ENCODE measurements around the gene ASB1. TPM values are rescaled to one million over a fixed set of nuclear protein-coding genes. Genes with fewer than 3 reads are reported as not detected.
A peak's percentile ranks its signal among the peaks of the same experiment; 100 is the strongest.

Gene ASB1
- total RNA-seq, 8 experiments from 2014 or later = 12.1 to 50.2 (median 20.0) TPM

DNA sequence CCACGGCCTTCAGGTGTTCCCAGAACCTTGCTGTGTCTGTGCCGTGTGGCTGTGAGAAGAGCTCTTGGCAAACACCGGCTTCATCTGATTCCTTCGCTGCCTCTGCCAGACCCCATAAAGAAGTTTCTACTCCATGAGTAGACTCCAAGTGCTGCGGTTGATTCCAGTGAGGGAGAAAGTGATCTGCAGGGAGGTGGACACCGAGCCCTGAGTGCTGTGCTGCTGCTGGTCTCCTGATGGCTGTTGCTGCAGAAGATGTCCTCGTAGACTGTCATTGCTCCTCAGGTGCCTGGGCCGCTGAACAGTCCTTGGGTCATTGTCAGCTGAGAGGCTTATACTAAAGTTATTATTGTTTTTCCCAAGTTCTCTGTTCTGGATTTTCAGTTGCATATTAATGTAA is 19.6 kb downstream of the ASB1 start:
- Histone ChIP-seq H3K27ac (no peak overlapping the region), H3K4me1 (replicated peaks in 1 of 2) (peaks cover 4% of the 10 kb centered on the region in 2 donors), H3K4me3 (no peak overlapping the region)
- no peak for ATAC-seq (replicated peaks in 6 of 8)
- in situ Hi-C loops (cut with MboI; ENCODE audit: low pct_unique_long_range_greater_than_20kb in 2 of 9, low sequenced_read_pairs in 9 of 9, unreplicated experiment in 9 of 9) = no loop called here
- 69 to 100% (median 92%) methylated on average over 1 to 8 of the region's 8 CpGs; no CpG with 5 or more reads in 1 of the 10 experiments for WGBS, 10 experiments

DNA sequence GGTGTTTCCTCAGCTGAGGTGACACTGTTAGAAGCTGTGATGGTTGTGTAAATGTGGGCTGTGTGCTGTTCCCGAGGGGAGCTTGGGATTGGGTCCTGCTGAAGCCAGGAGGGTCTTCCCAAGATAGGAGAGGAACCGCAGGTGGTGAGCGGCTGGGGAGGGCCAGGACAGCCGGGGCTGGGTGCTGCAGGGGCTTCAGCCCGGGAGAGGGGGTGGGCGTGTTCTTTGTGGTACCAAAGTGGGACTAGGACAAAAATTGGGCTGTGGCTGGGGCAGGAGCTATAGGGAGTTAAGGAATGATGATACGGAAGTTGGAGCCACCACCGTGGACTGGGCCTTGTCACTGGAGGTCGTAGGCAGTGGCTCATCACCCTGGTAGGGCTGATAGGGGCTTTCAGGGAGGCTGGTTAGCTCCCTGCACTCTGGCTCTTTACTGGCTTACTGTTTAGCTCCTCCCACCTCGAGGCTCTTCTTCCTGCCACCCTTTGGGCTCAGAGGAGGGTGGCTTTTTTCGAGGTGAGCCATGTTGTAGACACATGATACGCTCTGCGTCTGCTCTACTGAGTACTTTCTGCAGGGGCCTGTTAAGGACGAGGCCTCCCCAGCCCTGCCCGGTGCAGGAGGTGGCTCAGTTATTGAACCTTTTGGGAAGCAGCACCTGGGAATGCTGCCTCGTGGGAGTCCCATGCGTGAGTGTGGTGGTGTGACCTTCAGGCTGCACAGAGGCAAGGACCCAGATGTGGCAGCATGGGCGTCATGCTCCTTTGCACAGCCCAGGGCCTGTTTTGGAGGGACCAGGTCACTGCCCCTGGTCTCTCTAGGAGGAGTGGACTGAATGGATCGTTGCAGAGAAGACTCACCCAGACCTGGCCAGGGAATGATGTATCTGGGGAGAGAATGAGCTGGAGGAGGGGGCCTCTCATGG is 21.6 kb downstream of the ASB1 start:
- no peak overlapping the region for H3K4me3 ChIP-seq
- no peaks in the 10 kb centered on the region for H3K4me1 ChIP-seq (replicated peaks in 1 of 2)
- no peak for ATAC-seq (replicated peaks in 6 of 8)
- in situ Hi-C loops (cut with MboI; ENCODE audit: low pct_unique_long_range_greater_than_20kb in 2 of 9, low sequenced_read_pairs in 9 of 9, unreplicated experiment in 9 of 9) = no loop called here
- WGBS, 10 experiments = 82 to 100% (median 91%) methylated on average over 1 to 7 of the region's 19 CpGs; no CpG with 5 or more reads in 3 of the 10 experiments
- no peak overlapping the region for H3K27ac ChIP-seq

DNA sequence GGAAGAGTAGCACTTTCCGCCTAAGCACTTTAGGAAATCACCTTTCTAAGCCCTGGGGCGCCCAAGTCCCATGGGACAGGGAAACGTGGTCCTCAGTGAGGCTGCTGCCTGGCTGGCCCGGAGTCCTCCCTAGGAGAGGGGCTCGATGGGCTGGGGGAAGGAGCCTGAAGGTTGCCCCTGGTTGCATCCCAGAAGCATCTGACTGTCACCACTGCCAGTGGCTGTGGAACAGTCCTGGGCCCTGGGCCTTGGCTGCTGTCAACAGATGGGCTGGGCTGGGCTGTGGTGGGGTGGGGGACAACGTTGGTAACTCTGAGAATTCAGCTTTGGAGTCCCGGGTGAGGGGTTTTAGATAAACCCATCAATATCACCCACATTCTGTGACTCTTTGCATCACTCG is 22.5 kb downstream of the ASB1 start:
- ATAC-seq (replicated peaks in 6 of 8) = no peak
- in situ Hi-C loops (cut with MboI; ENCODE audit: low pct_unique_long_range_greater_than_20kb in 2 of 9, low sequenced_read_pairs in 9 of 9, unreplicated experiment in 9 of 9) = no loop called here
- H3K27ac ChIP-seq = no peak overlapping the region

GRCh38 chr2:238449909-238450417 is 23.2 kb downstream of the ASB1 start:
- ATAC-seq (replicated peaks in 6 of 8) = peak in 4 of 8 experiments; percentile 18 to 92 (median 49)
- in situ Hi-C loops (cut with MboI; ENCODE audit: low pct_unique_long_range_greater_than_20kb in 2 of 9, low sequenced_read_pairs in 9 of 9, unreplicated experiment in 9 of 9) = no loop called here
- WGBS, 10 experiments = 33 to 92% (median 68%) methylated on average over 2 to 6 of the region's 9 CpGs; no CpG with 5 or more reads in 3 of the 10 experiments
- H3K4me3 ChIP-seq = no peak overlapping the region
- no peak overlapping the region for H3K27ac ChIP-seq
- no peaks in the 10 kb centered on the region for H3K4me1 ChIP-seq (replicated peaks in 1 of 2)

More for the DNA sequence above, 22.5 kb downstream of the ASB1 start:
- H3K4me3 ChIP-seq = no peak overlapping the region
- H3K4me1 ChIP-seq (replicated peaks in 1 of 2) = no peaks in the 10 kb centered on the region
- WGBS, 10 experiments = 63 to 100% (median 93%) methylated on average over 1 to 5 of the region's 8 CpGs

DNA sequence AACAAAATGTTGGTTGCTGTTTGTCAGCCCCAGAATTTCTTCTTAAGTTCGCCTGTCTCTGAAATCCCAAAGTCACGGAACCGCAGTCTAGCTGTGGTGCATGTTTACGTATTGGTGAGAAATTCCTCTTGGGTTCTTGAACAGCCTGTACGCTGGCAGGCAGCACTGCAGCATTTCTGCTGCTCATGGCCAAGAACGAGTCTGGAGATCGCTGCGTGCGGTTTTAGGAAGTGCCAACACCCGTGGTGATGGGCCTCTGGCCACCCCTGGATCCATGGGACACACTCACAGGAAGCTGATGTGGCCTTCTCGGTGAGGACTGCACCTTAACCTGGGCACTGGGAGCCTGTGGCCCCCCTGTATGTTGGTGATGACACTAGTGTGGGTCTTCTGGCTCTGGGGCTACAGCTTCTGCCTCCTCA is 23.7 kb downstream of the ASB1 start:
- Histone ChIP-seq H3K4me3 (no peak overlapping the region), H3K27ac (no peak overlapping the region), H3K4me1 (replicated peaks in 1 of 2) (no peaks in the 10 kb centered on the region)
- ATAC-seq (replicated peaks in 6 of 8) = no peak
- 88 to 100% (median 100%) methylated on average over 2 to 8 of the region's 11 CpGs; no CpG with 5 or more reads in 2 of the 10 experiments for WGBS, 10 experiments
- in situ Hi-C loops (cut with MboI; ENCODE audit: low pct_unique_long_range_greater_than_20kb in 2 of 9, low sequenced_read_pairs in 9 of 9, unreplicated experiment in 9 of 9) = no loop called here

DNA sequence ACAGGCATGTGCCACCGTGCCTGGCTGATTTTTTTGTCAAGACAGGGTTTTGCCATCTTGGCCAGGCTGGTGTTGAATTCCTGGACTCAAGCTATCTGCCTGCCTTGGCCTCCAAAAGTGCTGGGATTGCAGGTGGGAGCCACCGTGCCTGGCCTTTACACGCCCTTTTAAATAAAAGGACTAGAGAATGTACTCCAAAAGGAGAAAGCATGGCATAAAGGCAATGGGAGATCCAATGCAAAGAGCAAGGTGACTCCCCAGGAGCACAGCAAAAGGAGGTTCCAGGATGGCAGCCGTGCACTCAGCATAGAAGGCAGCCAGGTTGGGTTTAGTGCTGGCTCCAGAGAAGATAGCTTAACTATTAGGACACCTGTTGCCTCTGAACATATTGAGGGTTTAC is 27.1 kb downstream of the ASB1 start:
- Histone ChIP-seq H3K27ac (no peak overlapping the region), H3K4me1 (replicated peaks in 1 of 2) (no peaks in the 10 kb centered on the region), H3K4me3 (no peak overlapping the region)
- no peak for ATAC-seq (replicated peaks in 6 of 8)
- in situ Hi-C loops (cut with MboI; ENCODE audit: low pct_unique_long_range_greater_than_20kb in 2 of 9, low sequenced_read_pairs in 9 of 9, unreplicated experiment in 9 of 9) = no loop called here
- 87 to 100% (median 100%) methylated on average over 1 to 4 of the region's 4 CpGs; no CpG with 5 or more reads in 4 of the 10 experiments for WGBS, 10 experiments

DNA sequence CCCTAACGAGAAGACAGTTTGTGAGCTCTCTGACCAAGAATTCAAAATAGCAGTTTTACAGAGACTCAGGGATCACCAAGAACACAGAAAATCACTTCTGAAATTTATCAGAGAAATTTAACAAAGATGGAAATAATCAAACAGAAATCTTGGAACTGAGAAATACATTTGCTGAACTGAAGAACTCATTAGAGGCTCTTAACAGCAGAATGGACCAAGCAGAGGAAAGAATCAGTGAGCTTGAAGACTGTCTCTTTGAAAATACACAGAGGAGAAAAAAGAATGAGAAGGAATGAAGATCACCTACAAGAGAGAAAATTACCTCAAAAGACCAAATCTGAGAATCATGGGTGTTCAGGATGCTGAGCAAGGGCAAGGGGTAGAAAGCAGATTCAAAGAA is 29.7 kb downstream of the ASB1 start:
- no peak for ATAC-seq (replicated peaks in 6 of 8)
- 67 to 100% (median 80%) methylated on average over 1 of the region's 1 CpG; no CpG with 5 or more reads in 3 of the 10 experiments for WGBS, 10 experiments
- no peak overlapping the region for H3K4me3 ChIP-seq
- no peak overlapping the region for H3K27ac ChIP-seq
- in situ Hi-C loops (cut with MboI; ENCODE audit: low pct_unique_long_range_greater_than_20kb in 2 of 9, low sequenced_read_pairs in 9 of 9, unreplicated experiment in 9 of 9) = no loop called here
- no peaks in the 10 kb centered on the region for H3K4me1 ChIP-seq (replicated peaks in 1 of 2)

DNA sequence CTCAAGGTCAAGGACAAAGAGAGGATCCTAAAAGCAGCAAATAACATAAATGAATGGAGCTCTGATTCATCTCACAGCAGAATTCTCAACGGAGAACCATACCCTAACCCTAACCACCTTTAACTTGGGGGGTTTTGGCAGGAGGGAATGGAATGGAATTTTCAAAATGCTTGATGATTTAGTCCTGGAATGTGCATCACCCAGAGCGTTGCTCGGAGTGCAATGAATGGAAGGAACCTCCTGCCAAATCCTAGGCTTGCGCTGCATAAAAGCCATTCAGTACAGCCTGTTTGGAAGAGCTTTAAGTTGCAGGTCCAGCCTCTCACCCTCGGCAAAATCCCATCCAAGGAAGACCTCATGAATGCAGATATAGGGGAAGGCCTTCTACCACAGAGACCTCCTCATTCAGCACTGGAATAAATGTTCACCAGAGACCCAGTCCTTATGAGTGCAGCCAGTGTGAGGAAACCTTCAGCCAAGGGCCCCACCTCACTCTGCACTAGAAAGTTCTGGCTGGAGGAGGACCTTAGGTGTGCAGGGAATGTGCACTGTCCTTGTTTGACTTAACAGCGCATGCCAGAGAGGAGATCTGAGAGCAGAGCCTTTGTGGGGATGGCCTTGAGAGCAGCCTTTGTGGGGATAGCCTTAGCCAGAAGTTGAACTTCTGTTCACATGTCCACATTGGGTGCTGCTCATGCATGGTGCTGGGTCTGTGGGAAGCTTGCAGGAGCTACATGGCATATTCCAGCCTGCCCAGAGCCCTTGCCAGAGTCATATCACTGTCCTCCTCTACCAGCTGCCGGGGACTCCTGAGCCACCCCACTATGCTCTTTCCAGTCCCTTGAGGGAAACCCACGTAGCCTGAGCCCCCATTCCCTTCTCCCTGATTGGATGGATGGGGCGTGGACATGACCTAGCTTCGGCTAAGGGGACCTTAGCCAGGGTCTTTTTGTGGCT is 30.5 kb downstream of the ASB1 start:
- in situ Hi-C loops (cut with MboI; ENCODE audit: low pct_unique_long_range_greater_than_20kb in 2 of 9, low sequenced_read_pairs in 9 of 9, unreplicated experiment in 9 of 9) = no loop called here

DNA sequence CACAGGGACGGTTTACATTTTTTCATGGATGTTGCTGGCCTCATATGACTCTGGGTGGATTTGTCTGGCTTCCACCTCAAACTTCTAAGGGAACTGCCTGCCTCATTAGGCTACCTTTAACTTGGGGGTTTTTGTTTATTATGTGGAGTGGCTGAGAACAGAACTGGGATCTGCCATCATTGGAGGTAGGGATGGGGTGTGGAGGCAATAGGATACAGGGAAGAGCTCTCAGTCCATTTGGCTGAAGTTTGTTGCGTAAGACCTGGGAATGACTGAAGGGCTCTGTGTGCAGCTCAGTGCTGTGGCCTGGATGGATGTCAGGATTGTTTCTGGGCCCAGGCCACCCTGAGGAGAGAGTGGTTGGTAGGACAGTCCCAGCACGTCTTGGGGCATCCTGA is 31.2 kb downstream of the ASB1 start:
- in situ Hi-C loops (cut with MboI; ENCODE audit: low pct_unique_long_range_greater_than_20kb in 2 of 9, low sequenced_read_pairs in 9 of 9, unreplicated experiment in 9 of 9) = no loop called here

More for the DNA sequence above, 30.5 kb downstream of the ASB1 start:
- WGBS, 10 experiments = 40 to 100% (median 78%) methylated on average over 1 to 9 of the region's 10 CpGs; no CpG with 5 or more reads in 1 of the 10 experiments
- Histone ChIP-seq H3K4me1 (replicated peaks in 1 of 2) (no peaks in the 10 kb centered on the region), H3K27ac (no peak overlapping the region), H3K4me3 (no peak overlapping the region)
- peak in 1 of 8 experiments; percentile 54 for ATAC-seq (replicated peaks in 6 of 8)

DNA sequence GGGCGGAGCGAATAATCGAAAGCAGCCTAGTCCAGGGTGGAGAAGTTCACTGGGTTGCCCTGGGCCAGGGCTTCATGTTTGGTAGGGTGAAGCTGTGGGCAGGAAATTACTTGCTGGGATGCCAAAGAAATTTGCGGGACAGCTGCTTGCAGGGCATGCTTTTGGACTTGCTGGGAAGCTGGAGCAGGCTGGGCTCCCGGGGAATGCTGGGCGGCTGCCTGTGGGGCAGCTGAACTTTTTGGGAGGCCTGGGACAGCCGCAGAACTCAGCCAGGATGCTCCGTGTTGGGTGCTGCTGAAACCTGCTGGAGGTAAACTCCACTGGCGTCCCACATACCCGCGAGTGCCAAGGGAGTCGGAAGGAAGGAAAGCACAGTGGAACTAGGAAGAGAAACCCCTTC is 31.9 kb downstream of the ASB1 start:
- 0 to 100% (median 90%) methylated on average over 1 to 12 of the region's 12 CpGs; no CpG with 5 or more reads in 5 of the 10 experiments for WGBS, 10 experiments
- H3K4me3 ChIP-seq = no peak overlapping the region
- ATAC-seq (replicated peaks in 6 of 8) = no peak
- H3K27ac ChIP-seq = no peak overlapping the region
- in situ Hi-C loops (cut with MboI; ENCODE audit: low pct_unique_long_range_greater_than_20kb in 2 of 9, low sequenced_read_pairs in 9 of 9, unreplicated experiment in 9 of 9) = no loop called here
- no peaks in the 10 kb centered on the region for H3K4me1 ChIP-seq (replicated peaks in 1 of 2)

More for the DNA sequence above, 31.2 kb downstream of the ASB1 start:
- peak in 2 of 8 experiments; percentile 11 to 12 for ATAC-seq (replicated peaks in 6 of 8)
- 67 to 83% (median 81%) methylated on average over 1 to 2 of the region's 3 CpGs; no CpG with 5 or more reads in 6 of the 10 experiments for WGBS, 10 experiments
- Histone ChIP-seq H3K4me1 (replicated peaks in 1 of 2) (no peaks in the 10 kb centered on the region), H3K27ac (no peak overlapping the region), H3K4me3 (no peak overlapping the region)

DNA sequence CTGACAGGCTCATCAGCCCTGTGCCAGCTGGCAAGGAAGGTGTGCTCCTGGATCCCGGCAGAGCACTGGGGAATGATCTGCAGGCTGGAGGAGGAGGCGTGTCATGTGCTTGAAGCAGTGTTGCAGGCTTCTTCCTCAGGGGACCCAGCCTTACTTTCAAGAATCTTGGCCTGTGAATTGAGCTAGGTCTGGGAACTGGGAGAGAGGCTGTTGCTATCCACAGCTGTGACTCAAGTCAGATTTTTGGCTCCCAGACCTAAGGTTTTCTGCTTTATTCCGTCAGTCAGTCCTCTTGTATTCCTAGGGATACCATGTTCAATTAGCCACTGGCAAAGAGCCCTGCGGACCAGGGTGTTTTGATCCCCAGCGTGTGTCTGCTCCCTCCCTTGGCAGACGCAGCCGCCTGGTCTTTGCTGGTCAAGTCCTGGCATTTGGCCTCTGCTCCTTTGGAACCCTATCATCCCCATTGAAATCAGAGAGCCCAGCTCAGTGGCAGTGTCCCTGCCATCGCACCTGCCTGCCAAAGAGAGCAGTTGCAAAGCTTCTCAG is 32.4 kb downstream of the ASB1 start:
- H3K27ac ChIP-seq = no peak overlapping the region
- H3K4me3 ChIP-seq = no peak overlapping the region
- ATAC-seq (replicated peaks in 6 of 8) = peak in 2 of 8 experiments; percentile 47 to 63
- in situ Hi-C loops (cut with MboI; ENCODE audit: low pct_unique_long_range_greater_than_20kb in 2 of 9, low sequenced_read_pairs in 9 of 9, unreplicated experiment in 9 of 9) = no loop called here
- WGBS, 10 experiments = 0 to 76% (median 50%) methylated on average over 1 to 5 of the region's 8 CpGs; no CpG with 5 or more reads in 4 of the 10 experiments
- no peaks in the 10 kb centered on the region for H3K4me1 ChIP-seq (replicated peaks in 1 of 2)

DNA sequence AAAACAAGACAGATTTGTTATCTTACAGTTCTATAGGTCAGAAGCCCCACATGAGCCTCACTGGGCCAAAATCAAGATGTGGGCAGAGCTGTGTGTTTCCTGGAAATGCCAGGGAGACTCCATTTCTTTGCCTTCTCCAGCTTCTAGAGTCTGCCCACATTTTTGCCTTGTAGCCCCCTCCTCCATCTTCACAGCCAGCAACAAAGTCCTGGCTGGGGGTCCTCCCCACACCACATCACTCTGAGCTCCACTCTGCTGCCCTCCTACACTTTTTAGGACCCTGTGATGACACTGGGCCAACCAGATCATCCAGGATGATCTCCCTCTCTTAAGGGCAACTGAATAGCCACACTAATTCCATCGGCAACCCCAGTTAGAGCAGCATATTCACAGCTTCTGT is 34.3 kb downstream of the ASB1 start:
- 80 to 100% (median 100%) methylated on average over 1 of the region's 1 CpG; no CpG with 5 or more reads in 5 of the 10 experiments for WGBS, 10 experiments
- Histone ChIP-seq H3K4me3 (no peak overlapping the region), H3K4me1 (replicated peaks in 1 of 2) (no peaks in the 10 kb centered on the region), H3K27ac (no peak overlapping the region)
- in situ Hi-C loops (cut with MboI; ENCODE audit: low pct_unique_long_range_greater_than_20kb in 2 of 9, low sequenced_read_pairs in 9 of 9, unreplicated experiment in 9 of 9) = no loop called here
- ATAC-seq (replicated peaks in 6 of 8) = no peak

All from motor neuron (in vitro differentiated cells).